NCI-H82 (cell line): Measurements from ENCODE around the gene LSM6.

Source experiments
- DNase-seq: peaks from one replicate; lab custom pipeline; 2025; lab: John Stamatoyannopoulos, UW

LSM6 gene

GRCh38 chr4:146186041-146186440 is 10.5 kb downstream of the LSM6 start:
- DNase-seq, result no peak

- no peak for DNase-seq
Observed at GRCh38 chr4:146186596-146186995, 11.1 kb downstream of the LSM6 start.

- no peak for DNase-seq
Observed at GRCh38 chr4:146190456-146190855, 14.9 kb downstream of the LSM6 start.

GRCh38 chr4:146191766-146192458 is 16.4 kb downstream of the LSM6 start:
- no peak for DNase-seq

- no peak for DNase-seq
Observed at GRCh38 chr4:146193628-146194027, 18.1 kb downstream of the LSM6 start.

GRCh38 chr4:146194212-146194611 is 18.7 kb downstream of the LSM6 start:
- no peak for DNase-seq

GRCh38 chr4:146202665-146203064 is 27.1 kb downstream of the LSM6 start:
- peak; percentile 35 for DNase-seq

- no peak for DNase-seq
Observed at GRCh38 chr4:146207410-146207809, 31.9 kb downstream of the LSM6 start.

GRCh38 chr4:146210890-146211289 is 35.4 kb downstream of the LSM6 start:
- DNase-seq, result no peak

GRCh38 chr4:146211440-146211839 is 35.9 kb downstream of the LSM6 start:
- DNase-seq, result no peak

GRCh38 chr4:146212781-146213180 is 37.3 kb downstream of the LSM6 start:
- no peak for DNase-seq

GRCh38 chr4:146214238-146214637 is 38.7 kb downstream of the LSM6 start, which contains the start of gene REELD1:
TSS of gene REELD1 (plus strand) at chr4:146214538. CDS start at chr4:146216953, 2,415 bp downstream.
- peak; percentile 88 for DNase-seq

GRCh38 chr4:146222313-146222712 is 46.8 kb downstream of the LSM6 start:
- no peak for DNase-seq

- DNase-seq, result no peak
Observed at GRCh38 chr4:146224326-146224966, 48.9 kb downstream of the LSM6 start.

GRCh38 chr4:146229406-146229805 is 53.9 kb downstream of the LSM6 start:
- no peak for DNase-seq

- DNase-seq, result no peak
Observed at GRCh38 chr4:146232131-146232722, 56.7 kb downstream of the LSM6 start.

- DNase-seq, result no peak
Observed at GRCh38 chr4:146235654-146236177, 60.2 kb downstream of the LSM6 start.

GRCh38 chr4:146236216-146236615 is 60.7 kb downstream of the LSM6 start:
- no peak for DNase-seq

- DNase-seq, result no peak
Observed at GRCh38 chr4:146237092-146237491, 61.6 kb downstream of the LSM6 start.

- DNase-seq, result no peak
Observed at GRCh38 chr4:146238107-146238506, 62.6 kb downstream of the LSM6 start.
